ENCODE results near the gene DHRS7.

DHRS7 gene

DNA sequence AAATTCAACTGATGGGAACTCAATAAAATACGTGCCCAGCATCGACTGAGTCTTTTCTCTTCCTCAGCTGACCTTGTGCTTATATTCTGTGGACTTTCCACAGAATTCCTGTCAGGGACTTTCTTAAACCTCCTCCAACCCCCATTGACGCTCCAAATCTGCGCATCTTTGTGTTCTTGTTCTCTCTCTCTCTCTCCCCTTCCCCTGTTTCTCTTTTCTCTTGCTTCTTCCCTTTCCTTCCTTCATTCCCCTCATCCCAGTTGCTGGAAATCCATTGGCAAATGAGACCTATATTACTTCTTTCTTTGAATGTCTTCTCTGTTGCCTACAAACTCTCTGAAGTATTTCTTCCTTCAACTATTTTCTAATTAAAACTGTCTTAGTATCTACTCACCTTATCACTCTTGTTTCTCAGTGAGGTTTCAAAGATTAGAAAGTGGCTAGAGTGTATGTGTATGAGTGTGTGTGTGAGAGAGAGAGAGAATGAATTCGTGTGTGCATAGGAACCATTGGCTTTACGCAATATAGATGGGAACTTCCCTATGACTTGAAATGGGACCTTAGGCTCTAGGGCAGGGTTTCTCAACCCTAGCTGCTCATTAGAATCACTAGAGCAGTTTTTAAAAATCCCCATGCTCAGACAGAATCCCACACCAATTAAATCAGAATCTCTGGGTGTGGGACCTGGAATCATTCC is 41.8 kb upstream of the DHRS7 start:
- TF ChIP-seq, protein P1, sequence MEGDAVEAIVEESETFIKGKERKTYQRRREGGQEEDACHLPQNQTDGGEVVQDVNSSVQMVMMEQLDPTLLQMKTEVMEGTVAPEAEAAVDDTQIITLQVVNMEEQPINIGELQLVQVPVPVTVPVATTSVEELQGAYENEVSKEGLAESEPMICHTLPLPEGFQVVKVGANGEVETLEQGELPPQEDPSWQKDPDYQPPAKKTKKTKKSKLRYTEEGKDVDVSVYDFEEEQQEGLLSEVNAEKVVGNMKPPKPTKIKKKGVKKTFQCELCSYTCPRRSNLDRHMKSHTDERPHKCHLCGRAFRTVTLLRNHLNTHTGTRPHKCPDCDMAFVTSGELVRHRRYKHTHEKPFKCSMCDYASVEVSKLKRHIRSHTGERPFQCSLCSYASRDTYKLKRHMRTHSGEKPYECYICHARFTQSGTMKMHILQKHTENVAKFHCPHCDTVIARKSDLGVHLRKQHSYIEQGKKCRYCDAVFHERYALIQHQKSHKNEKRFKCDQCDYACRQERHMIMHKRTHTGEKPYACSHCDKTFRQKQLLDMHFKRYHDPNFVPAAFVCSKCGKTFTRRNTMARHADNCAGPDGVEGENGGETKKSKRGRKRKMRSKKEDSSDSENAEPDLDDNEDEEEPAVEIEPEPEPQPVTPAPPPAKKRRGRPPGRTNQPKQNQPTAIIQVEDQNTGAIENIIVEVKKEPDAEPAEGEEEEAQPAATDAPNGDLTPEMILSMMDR (conservative IDR thresholded peaks at IDR 0.05): no peak
- H3K27ac ChIP-seq: no peak overlapping the region

GRCh38 chr14:60206249-60206670 is 41.1 kb upstream of the DHRS7 start:
- TF ChIP-seq, protein P1 (conservative IDR thresholded peaks at IDR 0.05): no peak
- no peak overlapping the region for H3K27ac ChIP-seq

GRCh38 chr14:60204843-60205774 is 39.9 kb upstream of the DHRS7 start:
- H3K27ac ChIP-seq: no peak overlapping the region
- TF ChIP-seq, protein P1 (conservative IDR thresholded peaks at IDR 0.05): no peak

GRCh38 chr14:60204104-60204842 is 39.1 kb upstream of the DHRS7 start:
- H3K27ac ChIP-seq: peak overlapping the region; percentile 24
- TF ChIP-seq, protein P1 (conservative IDR thresholded peaks at IDR 0.05): no peak

GRCh38 chr14:60199321-60199720 is 34.1 kb upstream of the DHRS7 start:
- H3K27ac ChIP-seq: no peak overlapping the region
- TF ChIP-seq, protein P1 (conservative IDR thresholded peaks at IDR 0.05): no peak

DNA sequence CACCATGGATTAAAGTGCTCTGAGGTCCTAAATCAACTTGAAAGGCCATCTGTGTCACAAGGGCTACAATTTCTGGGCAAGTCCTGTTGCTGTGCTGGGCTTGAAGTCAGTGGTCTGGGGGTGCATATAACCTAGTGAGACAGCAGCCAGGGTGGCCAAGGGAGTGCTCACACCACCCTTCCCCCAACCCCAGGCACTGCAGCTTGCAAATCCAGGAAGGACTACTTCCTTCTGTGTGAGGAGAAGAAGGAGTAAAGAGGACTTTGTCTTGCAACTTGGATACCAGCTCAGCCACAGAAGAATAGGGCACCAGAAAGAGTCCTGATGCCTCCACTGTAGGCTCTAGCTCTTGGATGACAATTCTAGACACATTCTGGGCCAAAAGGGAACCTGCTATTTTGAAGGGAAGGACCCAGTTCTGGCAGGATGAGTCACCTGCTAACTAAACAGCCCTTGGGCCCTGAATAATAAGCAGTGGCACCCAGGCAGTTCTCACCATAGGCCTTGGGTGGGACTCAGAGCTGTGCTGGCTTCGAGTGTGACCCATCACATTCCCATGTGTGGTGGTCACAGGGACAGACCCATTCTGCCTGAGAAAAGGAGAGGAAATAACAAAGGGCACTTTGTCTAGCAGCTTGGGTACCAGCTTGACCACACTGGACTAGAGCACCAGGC is 32.6 kb upstream of the DHRS7 start:
- H3K27ac ChIP-seq: no peak overlapping the region
- TF ChIP-seq, protein P1 (conservative IDR thresholded peaks at IDR 0.05): no peak
